GM21737 (cell line): ENCODE results near the gene C20orf141.
"Not testable (repeated sequence)": the region's sequence is repeated elsewhere in the genome, so short reads cannot be mapped to it uniquely, and the experiment has no call there.

ENCODE experiments used
- ATAC-seq: cut with Tn5 transposase; IDR thresholded peaks from one replicate; pipeline ENCODE4 v1.9.1; 2021; ENCODE audit warnings: mild to moderate bottlenecking, moderate library complexity; ENCODE audit not compliant: unreplicated experiment

C20orf141 gene, protein sequence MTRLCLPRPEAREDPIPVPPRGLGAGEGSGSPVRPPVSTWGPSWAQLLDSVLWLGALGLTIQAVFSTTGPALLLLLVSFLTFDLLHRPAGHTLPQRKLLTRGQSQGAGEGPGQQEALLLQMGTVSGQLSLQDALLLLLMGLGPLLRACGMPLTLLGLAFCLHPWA

DNA sequence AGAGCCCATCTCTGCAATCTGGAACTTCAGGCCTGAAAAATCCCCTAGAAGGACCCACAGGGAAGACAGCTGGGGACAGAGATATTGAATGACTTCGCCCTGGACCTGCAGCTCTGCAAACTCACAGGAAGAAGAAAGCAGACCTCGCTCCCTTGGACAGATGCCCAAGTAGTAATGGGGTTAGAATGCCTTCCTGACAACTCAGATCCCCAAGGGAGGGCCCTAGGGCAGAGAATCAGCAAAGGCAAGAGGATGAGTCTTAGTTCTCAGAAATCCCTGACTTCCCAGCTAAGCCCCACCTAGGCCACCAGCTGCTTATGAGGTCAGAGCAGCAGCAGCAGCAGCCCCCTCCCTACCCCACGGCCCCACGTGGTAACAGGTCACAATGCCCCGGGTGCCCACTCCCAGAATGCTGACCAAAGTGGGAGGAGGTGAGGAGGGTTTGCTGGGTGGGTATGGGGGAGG lies at the start of gene C20orf141:
Gene C20orf141 (plus strand): TSS at position 401 of the 465 bp plus-strand sequence. CDS start 198 bp downstream, outside the sequence.
- ATAC-seq, result no peak

DNA sequence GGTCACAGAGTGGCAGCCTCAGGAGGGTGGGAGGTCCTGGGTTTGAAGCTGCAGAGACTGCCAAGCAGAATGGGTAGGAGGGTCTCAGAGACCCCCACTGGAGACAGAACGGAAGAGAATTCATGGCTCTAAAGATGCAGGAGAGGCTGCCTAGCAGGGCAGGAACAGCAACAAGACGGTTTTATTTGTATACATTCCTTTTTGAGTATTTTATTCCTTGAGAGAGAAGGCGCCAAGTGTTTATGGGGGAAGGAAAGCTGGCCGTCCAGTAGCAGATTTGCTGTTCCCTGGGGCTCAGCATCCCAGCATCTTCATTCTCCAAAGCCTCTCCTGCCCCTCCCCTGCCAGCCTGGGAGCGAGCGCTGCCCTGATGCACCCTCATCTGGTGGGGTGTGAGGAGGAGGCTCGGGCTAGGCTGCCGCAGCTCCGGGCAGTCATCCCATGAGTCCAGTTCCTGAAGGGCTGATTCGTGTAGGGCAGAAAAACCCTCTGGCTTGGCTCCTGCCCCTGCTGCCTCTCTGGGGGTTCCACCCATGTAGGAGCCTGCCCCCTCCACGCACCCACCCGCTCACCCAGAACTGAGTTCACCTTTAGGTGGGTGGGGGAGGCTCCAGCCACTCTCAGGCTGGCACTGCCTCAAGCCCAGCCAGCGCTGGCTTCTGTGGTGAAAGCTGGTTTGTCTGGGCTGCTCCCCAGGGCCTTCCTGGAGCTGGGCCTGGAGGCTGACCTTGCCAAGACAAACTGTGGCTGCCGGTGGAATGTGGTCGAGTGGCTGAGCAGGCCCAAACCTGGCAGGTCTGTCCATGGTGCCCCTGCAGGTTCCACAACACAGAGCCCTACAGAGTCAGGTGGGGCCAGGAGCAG lies 46.8 kb upstream of the C20orf141 start:
- no peak for ATAC-seq

DNA sequence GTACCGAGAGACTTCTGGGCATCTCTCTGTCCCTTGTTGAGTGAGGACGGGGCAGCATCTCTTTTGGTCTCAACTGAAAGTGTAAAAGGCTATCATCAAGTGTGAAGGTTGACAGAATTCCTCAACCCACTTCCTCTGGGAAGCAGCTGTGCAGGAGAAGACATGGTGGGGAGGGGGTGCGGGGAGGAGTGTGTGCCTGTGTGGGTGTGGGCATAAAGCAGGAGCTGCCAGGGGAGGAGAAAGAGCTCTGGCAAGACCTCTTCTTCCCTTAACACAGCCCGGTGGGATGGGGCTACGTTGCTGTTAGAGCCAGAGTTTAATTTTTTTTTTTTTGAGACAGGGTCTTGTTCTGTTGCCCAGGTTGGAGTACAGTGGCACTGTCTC lies 46.2 kb upstream of the C20orf141 start:
- ATAC-seq, result no peak

DNA sequence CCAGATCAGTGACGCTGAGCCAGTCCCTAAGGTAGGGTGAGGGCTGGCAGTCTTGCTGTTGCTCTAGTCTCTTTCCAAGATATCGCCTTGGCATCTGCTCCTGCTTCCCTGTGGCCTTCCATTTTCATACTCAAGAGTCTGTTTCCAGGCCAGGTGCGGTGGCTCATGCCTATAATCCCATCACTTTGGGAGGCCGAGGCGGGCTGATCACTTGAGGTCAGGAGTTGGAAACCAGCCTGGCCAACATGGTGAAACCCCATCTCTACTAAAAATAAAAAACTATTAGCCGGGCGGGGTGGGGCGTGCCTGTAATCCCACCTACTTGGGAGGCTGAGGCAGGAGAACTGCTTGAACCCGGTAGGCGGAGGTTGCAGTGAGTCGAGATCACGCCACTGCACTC lies 44.7 kb upstream of the C20orf141 start:
- not testable (repeated sequence) for ATAC-seq

DNA sequence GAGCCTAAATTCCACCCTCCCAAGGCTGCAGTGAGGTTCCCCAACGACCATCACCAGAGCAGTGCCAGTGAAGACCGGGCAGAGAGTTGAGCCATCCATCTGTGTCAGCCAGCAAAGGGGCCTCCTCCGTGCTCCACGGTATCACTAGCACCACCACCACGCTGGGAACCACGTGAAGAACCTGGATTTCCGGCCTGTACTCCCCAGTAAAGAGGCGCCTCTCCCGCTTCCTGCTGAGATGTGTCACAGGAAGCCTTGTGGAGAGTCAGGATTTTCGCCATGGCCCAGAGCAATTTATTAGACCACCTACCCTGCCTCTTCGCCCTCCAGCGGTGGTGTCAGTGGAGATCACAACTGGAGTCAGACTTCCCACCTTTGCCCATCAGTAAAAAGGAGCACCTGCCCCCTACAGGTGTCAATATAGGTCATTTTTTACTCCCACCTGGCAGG lies 43.1 kb upstream of the C20orf141 start:
- ATAC-seq, result no peak

DNA sequence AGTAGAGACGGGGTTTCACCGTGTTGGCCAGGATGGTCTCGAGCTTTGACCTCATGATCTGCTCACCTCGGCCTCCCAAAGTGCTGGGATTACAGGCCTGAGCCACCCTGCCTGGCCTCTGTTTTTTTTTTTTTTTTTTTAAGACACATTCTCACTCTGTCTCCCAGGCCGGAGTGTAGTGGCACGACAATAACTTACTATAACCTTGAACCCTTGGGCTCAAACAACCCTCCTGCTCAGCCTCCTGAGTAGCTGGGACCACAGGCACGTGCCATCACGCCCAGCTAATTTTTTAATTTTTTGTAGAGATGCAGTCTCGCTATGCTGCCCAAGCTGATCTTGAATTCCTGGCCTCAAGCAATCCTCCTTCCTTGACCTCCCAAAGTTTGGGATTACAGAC lies 41.0 kb upstream of the C20orf141 start:
- no peak for ATAC-seq

DNA sequence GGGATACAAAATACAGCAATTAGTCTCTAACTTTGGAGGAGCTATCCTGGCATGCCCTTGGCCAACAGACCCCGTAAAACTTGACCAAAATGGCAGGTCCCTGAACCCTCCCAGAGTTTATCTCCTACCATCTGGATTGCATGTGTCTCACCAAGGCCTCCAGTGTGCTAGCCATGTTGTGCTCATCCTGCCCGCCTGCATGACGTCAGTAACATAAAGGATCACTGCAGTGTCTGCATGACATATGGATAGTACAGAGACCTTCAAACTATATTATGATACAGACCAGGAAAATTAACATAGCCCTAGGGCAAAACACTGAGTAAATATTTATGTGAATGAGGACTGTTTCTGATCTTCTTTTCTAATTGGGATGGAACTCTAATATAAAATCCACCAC lies 39.6 kb upstream of the C20orf141 start:
- ATAC-seq, result no peak

DNA sequence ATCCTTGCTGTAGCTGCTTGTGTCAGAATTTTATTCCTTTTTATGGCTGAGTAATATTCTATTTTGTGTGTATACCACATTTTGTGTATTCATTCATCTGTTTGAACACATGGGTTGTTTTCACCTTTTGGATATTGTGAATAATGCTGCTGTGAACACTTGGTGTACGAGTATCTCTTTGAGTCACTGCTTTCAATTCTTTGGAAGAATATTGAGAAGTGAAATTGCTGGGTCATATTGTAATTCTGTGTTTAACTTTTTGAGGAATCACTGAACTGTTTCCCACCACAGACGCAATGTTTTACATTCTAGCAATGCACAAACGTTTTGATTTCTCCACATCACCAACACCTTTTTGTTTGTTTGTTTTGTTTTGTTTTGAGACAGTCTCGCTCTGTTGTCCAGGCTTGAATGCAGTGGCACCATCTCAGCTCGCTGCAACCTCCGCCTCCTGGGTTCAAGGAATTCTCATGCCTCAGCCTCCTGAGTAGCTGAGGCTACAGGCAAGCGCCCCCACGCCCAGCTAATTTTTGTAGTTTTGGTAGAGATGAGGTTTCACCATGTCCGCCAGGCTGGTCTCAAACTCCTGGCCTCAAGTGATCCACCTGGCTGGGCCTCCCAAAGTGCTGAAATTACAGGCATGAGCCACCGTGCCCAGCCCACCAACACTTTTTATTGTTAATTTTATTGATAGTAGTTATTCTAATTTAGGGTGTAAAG lies 36.0 kb upstream of the C20orf141 start:
- no peak for ATAC-seq

DNA sequence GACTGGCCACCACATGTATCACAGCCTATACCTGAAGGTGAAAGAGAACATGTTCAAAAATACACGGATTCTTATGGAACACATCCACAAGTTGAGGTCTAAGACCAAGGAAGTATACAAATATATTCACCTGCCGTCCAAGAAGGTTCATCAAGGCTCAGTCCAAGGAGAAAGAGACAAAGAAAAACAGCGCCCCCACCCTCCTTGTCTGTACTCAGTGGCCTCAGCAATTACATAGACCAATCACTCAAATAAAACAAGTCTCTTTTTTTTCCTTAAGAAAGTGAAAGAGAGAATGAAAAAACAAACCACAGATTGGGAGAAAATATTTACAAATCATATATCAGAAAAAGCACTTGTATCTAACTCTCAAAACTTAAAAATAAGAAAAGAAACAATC lies 33.8 kb upstream of the C20orf141 start:
- ATAC-seq, result no peak

DNA sequence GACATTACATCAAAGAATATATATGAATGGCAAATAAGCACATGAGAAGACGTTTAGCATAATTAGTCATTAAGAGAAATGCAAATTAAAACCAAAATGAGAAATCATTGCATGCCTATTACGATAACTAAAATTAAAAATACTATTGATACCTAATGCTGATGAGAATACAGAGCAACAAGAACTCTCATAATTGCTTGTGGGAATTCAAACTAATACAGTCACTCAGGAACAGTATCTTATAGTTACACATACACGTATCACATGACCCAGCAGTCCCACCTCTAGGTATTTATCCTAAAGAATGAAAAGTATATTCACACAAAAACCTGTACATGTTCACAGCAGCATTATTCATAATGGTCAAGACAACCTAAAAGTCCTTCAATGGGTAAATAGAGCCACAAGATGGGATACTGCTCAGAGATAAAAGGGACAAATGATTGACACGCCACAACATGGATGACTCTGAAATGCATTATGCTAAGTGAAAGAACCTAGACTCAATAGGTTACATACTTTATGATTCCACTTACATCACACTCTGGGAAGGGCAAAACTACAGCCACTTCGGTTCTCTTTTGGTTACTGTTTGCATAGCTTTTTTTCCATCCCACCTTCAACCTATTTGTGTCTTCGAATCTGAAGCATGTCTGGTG lies 30.8 kb upstream of the C20orf141 start:
- ATAC-seq, result no peak

DNA sequence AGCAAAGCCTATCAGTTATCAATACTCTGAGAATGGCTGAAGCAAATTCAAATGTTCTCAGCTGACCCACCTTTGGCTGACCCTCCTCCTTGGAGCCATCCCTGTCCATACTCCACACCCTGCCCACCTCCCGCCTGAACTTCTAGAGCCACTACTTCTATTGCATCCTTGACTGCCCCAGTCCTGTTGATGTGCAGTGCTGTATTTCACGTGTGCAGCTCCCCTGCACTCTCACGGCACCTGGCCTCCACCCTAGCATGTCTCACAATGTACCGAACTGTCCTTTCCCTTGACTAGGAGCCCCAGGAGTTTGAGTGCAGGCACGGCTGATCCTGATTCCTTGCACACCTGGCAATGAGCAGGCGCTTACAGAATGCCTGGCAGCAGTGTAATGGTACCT lies 21.3 kb upstream of the C20orf141 start:
- ATAC-seq, result no peak

DNA sequence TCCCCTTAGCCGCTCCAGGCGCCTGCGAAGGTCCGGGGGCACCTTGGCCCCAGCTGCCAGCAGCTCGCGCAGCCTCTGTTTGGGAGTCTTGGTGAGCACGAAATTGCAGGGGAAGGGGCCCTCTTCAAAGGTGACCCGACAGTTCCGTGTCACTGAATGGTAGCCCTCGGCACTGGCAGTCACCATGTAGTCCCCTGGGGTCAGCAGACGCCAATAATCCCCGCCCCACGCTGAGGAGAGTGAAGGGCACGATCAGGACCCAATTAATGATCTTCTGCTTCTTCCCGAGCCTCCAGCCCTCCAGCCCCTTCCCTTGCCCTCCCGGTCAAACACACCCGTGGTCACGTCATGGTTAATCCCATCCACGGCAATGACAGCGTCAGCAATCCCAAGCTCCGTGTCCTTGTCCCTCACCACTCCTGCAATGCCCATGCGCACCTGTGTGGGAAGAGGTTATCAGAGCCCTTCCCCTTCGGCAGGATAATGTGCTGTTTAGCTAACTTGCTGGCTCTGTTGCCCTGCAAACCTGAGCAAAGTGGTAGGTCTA lies 20.5 kb upstream of the C20orf141 start:
- no peak for ATAC-seq

DNA sequence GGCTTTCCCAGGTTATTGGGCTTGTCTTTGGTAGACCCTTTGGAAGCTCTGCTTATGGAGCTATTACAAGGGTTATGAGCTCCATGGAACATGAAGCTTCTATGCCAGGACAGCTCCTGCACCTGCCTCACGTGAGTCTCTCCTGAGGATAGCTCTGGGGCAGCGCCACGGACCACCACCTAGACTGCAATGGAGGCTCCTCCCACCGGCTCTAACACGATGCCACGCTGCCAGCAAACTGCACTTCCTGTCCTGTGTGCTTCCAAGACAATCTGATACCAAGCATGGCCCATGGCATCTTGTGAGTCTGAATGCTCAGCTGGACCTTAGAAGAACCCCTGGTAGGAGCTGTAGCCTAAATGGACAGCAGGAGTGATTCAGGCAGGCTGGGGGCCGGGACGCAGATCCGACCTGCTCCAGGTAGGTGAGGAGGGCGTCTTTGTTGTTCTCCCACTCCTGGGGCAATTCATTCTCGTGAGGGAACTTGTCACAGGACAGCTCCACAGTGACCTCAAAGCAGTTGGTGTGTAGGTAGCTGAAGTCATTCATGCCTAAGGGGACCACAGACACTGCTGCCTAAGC lies 19.8 kb upstream of the C20orf141 start:
- no peak for ATAC-seq

DNA sequence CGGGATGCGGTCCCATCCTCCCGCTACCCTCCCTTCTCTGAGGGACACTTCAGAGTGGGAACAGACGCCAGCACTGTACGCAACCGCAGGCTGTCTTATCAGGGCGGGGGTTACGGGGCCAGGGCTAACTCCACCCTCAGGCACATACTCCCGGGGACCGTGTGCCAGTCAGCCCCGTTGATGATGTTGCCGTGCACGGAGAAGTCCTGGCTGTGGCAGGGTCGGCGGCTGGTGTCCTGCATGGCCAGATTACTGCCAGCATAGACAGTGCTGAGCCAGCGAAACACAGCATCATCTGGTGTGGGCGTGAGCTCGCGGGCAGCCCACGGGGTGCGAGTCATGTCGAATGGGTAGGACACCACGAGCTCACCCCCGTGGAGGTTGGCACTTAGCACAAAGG lies 19.3 kb upstream of the C20orf141 start:
- no peak for ATAC-seq

DNA sequence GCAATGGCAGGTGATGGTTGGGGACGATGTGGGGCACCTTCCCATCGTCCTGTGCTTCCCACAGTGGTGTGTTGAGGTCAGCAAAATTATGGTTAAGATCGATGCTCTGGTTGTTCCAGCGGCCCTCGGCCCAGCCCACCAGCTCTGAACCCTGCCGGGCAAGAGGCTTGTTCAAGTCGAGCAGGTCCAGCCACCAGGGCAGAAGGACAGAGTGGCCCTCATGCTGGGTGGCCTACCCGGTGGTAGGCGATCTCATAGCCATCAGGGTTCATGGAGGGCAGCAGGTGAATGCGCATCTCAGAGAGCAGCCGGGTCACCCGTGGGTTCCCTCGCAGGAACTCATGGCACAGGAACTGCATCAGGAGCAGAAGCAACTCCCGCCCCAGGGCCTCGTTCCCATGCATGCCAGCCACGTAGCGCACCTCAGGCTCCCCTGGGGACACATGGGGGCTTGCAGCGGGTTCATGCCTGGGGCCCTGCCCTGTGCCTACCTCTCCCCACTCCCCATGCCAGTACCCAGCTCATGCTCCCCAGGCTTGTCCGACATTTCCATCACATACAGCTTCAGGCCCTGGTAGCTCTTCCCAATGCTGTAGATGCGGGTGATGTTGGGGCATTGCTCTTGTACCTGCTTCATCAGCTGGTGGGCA lies 18.7 kb upstream of the C20orf141 start:
- no peak for ATAC-seq

DNA sequence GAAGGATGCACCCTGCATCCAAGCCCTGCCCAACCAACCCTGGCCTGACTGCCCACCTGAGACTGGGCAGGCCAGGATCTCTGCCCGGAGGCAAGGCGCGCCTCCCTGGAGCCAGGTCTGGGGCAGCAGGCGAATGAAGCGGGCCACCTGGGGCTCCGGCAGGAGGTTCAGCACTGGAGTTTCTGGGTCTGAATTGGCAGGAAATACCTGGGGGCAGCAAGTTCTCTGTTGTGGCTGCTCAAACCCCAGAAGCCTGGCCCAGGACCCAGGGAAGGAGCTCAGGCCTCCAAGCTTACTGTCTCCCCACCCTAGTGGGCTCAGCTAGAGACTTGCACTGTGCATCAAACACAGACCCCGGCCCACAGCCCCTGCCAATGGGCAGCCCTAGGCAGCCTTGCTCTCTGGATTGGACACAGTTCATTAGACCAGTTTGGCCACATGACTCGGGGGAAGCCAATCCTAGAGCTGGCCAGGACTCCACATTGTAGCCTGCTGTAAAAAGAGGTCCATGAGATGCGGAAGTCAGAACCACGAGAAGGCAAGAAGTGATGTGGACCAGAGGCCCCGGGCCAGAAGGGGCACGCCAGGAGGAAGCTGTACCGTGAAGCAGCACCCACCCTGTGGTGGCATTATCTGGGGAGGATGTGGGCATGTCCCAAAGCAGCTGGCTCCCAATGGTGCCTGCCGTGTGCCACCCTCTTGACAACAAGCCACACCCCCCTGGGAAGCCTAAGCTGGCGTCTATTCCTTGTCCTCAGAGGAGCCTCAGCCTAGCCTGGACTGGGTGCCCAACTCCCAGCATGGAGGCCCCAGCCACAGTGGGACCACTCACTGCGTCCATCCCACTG lies 17.4 kb upstream of the C20orf141 start:
- no peak for ATAC-seq

DNA sequence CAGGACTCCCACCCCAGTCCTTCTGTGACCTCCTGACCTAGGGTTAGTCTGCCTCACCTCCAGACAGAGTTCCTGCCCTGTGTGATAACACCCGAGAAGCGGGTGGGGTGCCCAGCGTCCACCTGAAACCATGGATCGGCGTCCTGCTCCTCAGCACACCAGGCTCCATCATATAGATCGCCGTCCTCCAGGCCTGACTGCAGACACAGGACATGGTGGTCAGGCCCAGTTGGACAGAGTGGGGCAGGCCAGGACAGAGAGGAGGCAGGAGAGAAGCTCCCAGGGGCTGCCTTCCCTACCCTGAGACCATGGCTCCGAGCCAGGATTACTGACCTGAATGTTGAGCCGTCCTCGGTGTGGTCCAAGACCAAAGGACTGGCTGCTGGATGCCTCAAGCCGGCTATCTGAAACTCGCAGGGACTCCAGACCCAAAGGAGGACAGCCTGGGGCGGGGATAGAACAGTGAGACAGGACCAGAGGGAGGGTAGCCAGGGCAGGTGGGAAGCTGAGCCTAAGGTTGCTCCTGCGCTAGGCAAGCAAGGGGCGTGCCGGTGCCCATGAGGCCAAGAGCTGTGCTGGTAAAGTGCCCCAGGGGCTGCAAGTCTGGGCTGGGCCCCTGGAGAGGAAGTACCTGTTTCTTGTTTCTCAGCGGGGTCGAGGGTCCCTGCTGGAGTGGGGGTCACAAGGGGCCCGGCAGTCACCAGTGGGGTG lies 16.5 kb upstream of the C20orf141 start:
- no peak for ATAC-seq

DNA sequence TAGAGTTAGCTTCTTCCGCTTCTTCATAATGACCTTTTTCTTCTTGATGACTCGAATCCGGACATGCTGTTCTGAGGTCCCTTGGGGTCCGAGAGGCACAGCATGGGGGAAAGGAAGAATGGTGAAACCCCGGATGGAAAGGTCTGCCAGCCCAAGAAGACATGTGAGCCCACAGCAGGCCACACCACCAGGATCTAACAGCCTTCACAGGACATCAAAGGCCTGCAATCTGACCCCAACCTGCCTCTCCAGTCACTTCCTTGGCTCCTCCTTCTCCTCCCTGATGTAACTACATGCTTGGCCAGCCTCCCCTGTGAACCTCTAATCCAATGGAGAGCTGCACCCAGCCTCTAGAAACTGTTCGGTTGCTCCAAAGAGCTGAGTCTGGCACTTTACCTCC lies 16.0 kb upstream of the C20orf141 start:
- no peak for ATAC-seq
